IPS-11a (cell line): ENCODE measurements around the gene PRUNE1.

Experiments
- H3K4me3 ChIP-seq: one replicate; pipeline ENCODE4 v1.5.1; 2013; ENCODE audit warnings: low read depth, low read length, control low read depth

Gene PRUNE1

DNA sequence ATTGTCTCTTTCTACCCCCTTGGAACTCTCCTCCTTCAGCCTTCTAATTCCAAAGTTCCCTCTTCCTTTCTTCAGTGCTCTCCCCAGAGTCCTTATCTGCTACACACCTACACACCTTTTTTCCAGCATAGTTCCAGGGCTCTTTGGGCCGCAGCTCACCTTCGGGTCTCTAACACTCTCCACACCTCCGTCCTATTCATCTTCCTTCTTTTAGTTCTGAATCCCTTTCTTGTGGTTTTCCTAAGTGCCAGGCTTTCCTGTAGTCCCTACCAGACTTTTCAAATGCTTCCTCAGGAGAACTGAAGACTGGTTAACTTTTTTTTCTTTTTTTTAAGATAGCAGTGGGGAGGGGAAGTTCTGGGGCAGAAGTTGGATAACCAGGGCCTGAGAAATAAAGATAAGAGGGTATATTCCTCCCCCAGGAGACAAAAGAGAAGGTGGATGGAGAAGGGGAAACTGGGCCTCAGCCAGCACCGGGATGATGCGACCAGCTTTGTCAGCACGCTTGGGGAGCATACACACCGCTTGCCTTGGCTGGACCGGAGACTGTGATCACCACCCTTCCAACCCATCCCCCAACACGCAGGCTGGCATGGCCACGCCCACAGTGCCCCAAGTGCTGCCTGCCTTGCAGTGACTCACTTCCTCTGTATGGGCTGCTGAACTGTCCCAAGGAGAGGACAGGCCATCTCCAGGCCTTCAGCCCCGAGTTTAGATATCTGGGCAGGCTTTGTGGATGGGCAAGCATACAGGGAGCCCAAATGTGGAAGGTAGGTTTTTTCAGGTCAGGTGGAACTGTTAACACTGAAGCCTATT lies 31.2 kb upstream of the PRUNE1 start:
- H3K4me3 ChIP-seq, result no peak overlapping the region

DNA sequence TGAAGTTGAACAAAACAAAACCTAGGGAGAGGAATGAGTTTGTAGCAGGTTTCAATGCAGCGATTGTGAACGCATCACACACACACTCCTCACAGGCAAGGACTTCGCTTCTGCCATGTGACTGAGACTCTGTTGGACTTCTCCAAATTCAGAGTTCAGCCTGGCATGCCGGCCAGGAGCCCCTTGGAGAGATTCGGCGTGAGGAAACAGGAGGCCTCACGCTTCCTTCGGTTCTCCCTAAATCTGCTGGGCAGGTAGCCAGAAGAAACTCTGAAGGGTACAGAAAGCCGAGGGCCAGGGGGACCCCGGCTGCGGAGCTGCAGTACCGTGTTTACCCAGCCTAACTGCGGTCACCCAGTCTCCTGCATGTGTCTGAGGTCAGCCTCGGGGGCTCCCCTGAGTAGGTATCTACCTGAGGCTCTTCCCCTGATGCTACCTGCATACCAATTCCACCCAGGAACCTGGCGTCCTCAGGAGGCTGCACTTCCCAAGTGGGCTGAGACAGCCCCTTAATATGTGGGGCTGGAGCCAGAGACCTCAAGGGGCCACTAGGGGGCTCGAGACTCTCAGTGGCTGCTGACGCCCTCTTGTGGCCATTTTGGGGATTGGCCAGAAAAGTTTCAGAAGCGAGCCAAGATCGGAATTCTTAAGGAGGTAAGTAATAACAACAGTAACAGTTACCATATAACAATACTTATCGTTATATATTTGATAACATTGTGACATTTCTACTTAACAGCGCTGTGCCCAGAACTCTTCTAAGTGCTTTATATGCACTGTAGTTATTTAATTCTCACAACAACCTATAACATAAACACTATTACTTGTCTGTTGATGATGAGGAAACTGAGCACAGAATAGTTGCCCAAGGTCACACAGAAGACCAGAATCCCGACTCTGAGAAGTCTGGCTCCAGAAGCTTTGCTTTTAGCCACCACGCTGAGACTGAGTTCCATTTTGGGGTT lies 28.9 kb upstream of the PRUNE1 start:
- H3K4me3 ChIP-seq, result no peak overlapping the region

DNA sequence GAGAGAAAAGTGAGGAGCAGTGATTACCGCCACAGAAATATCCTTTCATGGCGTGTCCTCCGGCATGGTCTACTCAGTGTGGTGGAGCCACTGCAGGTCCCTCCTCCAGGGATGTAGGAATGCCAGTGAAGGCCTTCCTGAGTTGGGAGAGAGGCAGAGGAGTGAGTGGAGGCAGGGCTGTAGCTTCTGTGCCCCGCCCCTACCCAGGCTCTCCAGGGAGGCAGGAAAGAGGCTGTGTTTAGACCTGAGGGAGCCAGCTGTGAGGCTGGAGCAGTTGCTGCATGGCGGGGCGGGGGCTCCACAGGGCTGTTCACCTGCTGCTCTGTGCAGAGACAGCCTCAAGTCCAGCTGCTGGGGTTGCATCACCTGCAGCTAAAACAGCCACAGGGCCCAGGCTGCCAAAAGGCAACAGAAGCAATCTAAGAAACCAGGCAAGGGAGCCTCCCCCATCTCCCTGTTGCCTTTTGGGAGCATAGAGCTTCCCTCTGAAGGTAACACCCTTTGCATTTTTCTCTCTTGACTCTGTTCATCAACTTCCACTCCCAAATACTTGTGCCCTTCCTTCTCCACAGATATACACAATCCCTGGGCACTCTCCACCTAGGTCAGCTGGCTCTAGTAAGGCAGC lies 27.0 kb upstream of the PRUNE1 start:
- H3K4me3 ChIP-seq, result no peak overlapping the region

DNA sequence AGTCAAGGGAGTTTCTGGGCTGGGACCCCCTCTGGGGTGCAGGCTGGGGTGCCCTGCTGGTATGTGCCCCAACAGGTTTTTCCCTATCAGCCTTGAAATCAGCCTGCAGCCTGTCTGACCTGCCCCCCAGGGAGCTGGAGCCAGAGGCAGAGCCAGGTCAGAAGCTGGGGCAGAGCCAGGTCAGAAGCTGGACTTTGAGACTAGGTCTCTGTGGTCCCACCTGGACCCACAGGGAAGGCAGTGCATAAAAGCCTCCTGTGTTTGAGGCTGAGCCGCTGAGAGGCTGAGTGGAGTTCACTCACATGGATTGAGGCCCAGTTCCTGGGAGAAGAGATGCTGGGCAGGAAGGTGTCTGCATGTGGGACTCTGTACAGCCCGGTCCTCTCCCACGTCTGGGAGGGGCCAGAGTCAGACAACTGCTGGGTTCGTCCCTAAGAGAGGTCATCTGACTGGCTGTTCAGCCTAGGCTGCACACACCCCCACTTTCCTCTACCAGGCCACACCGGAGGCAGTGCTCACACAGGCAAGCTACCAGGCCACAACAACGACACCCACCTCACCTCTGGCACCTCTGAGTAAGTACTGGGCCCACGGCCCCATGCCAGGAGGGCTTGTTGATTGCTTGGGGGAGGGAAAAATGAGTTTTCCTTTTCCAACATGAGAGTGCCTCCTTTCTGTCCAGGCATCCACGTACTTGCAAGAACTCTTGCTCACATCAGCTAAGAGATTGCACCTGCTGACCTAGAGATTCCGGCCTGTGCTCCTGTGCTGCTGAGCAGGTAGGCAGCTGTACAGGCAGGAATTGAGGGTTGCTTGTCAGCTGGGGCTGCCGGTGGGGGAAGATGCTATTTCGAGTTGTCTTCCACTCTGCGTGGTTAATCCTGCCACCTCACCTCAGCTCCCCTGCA lies 26.2 kb upstream of the PRUNE1 start, which contains the start of gene ANXA9:
TSS of gene ANXA9 (plus strand) at position 488 of the 908 bp plus-strand sequence. CDS start 814 bp downstream, outside the sequence.
- no peak within 1 kb of the TSS for H3K4me3 ChIP-seq

DNA sequence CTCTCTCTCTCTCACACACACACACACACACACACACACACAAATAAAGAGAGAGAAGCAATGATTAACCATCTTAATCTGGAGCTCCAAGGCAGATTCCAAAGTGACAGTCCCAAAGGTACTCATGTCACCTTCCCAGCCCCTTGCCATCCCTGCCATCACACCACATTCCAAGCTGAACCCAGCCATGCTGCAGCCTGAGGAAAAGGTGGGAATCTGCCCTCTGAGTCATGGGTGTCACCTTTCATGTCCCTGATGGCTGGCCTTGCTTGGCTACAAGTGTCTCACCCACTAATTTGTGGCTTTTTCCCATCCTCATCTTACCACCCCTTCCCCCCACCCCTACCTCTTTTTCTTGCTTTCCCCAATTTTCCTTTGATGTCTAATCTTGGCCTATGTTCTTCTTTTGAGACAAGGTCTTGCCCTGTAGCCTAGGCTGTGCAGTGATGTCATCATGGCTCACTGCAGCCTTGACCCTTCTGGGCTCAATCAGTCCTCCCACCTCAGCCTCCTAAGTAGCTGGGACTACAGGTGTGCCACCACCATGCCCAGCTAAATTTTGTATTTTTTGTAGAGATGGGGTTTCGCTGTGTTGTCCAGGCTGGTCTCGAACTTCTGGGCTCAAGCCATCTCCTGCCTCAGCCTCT lies 22.9 kb upstream of the PRUNE1 start:
- no peak overlapping the region for H3K4me3 ChIP-seq

DNA sequence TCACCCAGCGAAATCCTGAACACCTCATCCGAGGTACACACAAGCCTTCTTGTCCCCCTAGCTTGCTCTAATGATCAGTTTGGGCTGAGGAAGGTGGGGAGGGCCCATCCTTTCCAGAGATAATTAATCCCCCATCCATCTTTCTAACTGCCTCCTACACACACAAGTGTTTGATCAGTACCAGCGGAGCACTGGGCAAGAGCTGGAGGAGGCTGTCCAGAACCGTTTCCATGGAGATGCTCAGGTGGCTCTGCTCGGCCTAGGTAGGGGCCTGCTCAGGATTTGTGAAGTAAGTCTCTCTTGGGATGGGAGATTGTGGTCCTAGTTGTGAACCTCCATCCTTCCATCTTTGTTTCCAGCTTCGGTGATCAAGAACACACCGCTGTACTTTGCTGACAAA lies 20.3 kb upstream of the PRUNE1 start:
- no peak overlapping the region for H3K4me3 ChIP-seq

DNA sequence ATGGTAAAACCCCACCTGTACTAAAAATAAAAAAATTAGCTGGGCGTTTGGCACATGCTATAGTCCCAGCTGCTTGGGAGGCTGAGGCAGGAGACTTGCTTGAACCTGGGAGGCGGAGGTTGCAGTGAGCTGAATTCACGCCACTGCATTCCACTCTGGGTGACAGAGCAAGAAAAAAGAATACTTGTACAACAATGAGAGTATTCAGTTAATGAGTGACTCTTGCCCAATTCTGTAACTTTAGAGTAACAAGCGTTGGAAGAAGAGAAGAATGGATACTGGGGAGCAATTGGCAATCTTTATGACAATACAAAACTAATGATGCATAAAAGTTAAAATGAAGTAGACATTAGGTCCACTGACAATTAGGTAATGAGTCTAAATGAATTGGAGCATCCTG lies 15.6 kb upstream of the PRUNE1 start:
- H3K4me3 ChIP-seq, result no peak overlapping the region

DNA sequence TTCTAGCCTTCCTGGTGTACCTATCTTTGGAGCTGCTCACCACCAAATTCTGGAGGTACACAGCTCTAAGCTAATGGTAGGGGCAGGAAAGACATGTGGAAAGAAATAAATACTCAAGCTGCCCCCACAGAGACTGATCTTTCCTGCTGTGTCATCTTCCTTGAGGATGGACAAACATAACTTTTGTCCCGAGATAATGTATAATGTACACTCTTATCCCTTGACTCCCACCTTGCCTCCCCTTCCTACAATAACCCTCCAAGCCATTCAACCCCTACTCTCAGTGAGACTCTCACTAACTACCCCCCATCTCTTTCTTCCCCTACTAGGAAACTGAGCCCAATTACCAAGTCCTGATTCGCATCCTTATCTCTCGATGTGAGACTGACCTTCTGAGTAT lies 14.0 kb upstream of the PRUNE1 start:
- H3K4me3 ChIP-seq, result no peak overlapping the region

DNA sequence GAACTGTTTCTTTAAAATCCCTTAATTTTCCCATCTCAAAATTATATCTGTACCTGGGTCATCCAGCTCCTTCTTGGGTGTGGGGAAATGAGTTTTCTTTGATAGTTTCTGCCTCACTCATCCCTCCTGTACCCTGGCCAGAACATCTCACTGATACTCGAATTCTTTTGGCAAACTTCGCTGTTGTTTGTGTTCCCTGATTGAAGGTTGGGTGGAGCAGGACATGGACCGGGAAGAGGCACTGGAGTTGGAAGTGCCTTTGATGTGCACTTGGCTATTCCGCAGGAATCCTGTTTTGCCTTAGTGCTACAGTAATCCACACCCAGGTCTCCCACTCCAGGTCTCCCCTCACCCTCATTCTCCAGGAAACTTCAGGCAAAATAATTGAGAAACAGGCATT lies 12.8 kb upstream of the PRUNE1 start:
- H3K4me3 ChIP-seq, result no peak overlapping the region

DNA sequence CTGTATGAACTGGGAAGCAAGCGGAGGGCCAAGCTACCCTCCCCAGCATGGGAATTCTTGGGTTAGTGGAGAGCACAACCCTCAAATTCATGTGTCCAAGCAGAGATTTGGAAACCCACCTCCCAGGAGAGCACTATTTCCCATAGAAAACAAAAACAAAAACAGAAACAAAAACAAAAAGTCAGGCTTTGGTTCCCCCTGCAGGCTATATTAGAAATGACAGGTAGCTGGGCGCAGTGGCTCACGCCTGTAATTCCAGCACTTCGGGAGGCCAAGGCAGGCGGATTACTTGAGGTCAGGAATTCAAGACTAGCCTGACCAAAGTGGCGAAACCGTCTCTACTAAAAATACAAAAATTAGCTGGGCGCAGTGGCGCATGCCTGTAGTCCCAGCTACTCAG lies 12.4 kb upstream of the PRUNE1 start:
- H3K4me3 ChIP-seq, result no peak overlapping the region

DNA sequence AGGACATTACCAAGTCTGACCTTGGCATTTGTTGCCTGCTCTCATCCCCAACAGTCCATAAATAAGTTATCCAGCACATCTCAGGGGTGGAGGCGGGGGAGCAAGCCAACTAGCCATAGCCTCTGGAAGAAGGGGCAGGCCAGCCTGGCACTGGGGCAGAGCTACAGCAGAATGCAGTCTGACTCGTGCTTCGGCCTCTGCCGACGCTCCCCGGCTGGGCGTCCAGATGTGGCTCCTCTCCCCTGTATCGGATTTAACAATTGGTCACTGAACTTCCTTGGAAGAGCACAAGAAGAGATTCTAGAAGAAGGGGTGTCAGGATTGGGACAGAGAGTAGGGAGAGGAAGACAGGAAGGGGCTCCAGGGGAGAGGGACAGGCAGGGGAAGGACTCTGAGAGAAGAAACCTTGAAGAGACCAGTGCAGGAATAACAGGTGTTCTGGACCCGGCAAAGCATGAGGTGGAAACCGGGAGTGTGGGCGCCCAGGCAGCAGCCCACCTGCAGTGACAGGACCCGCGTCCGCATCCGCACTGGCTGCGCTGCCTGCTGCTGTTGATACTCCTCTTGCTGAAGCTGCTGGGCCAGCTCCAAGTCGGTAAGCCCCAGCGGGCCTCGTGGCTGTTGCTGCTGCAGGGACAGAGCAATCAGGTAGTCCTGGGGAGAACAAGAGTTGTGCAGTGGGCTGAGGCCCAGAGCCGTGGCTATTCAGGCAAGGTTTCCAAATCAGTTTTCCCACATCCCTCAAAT lies 10.9 kb upstream of the PRUNE1 start:
- H3K4me3 ChIP-seq, result no peak overlapping the region

DNA sequence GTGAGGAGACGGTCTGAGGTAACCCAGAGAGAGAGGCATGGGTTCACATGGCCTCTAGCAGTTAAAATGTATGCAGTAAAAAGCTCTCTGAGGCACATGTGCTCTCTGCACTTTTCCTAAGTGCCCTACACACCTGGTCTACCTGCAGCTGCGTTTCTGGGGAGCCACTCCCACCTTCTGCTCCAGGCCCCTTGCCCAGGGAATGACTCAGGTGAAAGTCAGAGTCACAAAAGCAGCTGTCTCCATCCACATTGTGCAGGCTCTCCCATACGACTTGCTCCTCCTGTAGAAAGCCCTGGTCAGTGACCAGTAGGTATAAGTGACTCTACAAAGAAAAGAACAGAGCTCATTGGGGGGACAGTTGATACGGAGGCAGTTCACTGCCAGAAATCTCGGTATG lies 10.3 kb upstream of the PRUNE1 start:
- no peak overlapping the region for H3K4me3 ChIP-seq

DNA sequence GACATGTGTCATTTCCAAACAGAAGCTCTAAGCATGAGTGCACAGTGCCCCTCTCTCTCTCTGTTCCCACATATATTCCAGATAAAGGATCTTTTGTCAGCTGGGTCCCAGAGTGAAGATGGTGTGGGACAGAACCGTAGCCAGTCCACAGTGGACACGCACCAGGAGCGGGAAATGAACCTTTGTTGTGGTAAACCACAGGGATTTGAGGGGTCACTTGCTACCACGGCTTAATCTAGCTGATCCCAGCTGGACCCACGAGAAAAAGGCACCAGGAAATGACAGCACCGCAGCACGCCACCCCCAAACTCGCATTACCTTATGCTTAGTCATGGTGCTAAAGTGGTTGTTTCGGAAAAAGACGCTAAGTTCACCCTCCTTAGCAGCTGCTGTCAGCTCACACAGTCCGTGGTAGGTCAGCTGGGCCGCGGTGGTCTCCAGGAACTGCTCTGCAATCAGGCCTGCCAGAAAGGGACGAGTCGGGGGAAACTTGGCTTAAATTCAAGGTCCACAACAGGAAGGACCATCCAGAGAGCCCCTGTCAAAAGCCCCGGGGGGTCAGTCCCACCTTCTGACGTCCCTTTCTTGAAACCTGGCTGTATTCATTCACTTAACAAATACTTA lies 9.1 kb upstream of the PRUNE1 start:
- H3K4me3 ChIP-seq, result no peak overlapping the region

DNA sequence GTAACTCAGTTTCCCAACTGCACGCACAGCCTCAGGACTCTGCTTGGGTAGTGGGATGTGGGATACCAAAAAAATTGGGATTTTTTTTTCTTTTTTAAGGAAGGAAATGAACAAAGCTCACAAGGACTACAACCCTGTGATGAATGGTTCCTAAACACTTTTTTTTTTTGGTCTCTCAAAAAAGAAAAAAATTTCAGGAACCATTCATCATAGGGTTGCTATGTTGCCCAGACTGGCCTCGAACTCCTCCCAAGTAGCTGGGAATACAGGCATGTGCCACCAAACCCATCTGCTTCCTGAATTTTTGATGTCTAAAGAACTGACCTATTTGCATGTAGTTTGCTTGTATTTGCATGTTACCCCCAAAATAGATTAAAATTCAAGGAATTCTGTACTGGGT lies 8.3 kb upstream of the PRUNE1 start:
- H3K4me3 ChIP-seq, result no peak overlapping the region

DNA sequence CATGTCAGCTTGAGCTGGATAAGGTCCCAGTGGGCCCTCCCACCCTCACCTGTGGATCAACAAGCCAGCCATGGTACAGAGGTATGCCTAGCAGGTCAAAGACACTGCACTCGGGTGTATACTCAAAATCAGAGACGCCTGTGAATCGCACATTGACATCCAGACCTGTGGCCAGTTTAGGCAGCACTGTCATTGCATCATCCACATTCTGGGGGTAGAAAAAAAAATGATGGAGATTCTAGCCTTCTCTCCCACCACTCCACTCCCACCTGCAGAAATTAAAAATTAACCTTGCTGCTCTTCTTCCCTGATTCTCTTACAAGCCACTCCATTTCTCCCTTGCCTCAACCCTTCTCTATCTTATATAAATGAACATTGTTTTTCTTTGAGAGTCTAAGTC lies 7.8 kb upstream of the PRUNE1 start:
- no peak overlapping the region for H3K4me3 ChIP-seq

DNA sequence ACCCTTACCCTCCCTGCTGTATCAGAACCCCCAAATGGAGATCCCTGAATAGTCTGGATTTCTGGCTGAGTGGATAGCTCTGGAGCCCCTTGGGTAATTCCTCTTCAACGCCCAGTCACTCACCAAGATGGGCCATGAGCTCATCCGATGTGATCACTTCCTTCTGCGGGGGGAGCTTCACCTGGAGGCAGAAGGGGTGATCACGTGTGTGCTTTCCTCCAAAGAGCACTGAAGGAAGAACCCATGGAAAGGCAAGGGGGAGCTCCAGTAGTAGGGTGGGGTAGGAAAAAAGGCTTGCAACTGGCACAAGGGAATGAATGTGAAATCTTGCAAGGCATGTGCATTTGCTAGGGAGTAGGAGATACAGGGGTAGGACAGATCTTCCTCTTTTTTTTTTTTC lies 6.6 kb upstream of the PRUNE1 start:
- H3K4me3 ChIP-seq, result no peak overlapping the region

DNA sequence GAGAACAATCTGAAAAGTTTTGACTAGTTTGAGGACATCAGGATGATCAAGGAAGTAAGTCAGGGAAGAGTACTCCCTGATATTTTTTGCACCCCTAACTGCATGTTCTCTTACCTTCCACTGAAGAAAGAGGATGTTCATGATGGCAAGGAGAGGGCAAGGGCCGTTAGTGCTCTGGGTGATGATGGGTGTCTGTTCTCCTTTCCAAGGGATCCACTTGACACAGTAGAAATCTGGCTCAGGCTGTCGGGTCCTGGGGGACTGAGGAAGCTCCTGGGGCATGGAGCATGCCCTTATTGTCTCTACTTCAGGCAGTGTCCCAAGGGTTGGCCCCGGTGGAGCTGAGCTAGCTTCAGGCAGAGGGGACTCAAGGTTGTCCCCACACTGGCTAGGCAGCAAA lies 6.2 kb upstream of the PRUNE1 start:
- H3K4me3 ChIP-seq, result no peak overlapping the region

DNA sequence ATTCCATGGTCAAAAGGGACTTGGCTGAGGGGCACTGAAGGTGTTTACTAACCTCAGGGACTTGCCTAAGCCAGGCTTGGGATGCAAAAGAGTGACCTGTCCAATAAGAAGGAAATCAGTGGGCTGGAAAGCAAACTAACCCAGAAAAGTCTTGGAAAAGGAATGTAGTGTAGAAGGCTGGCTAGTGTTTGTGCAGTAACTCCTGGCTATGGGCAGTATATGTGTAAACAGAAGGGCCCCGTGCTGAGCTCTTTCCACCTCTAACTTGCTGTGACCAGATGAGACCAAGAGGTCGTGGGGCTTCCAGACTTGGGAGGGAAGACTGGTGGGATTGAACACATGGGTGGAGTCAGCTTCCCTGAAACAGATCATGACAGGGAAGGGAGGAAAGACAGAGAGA lies 5.6 kb upstream of the PRUNE1 start:
- no peak overlapping the region for H3K4me3 ChIP-seq

DNA sequence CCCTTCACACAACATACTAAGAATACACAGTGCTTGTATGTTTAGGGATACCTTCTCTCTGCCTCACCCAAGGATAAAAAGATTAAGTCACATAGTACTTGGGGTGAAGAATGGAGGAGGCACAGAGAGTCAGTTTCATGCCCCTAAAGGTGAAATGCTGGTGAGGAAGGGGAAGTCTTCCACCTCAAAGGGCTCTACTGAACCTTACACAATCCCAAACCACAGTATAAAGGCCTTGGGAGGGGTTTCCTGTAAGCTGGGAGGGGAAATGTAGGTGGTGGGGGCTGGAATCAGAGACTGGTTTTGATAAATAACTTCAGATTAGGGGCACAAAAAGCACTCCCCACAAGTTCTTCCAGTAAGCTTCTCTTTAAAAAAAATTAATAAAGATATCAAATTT lies 5.1 kb upstream of the PRUNE1 start:
- H3K4me3 ChIP-seq, result no peak overlapping the region
